Adrenal gland (tissue), 12 donors: ENCODE data around the gene NEGR1. TPM values are rescaled to one million over a fixed set of nuclear protein-coding genes. Genes with fewer than 3 reads are reported as not detected.

Experiments used
- DNase-seq, 7 donors: peaks; one replicate each; pipeline ENCODE4 v3.0.0-alpha.2; 2019 to 2020
- H3K27ac ChIP-seq, 5 donors: fragments of 200-600 bp; sonication (generic) in 4 of 5; 1 replicate in 3 of 5; 2 replicates in 2 of 5; pipeline versions ENCODE4 v1.5.1 to v1.8.0; 2016 to 2020; ENCODE audit warnings: mild to moderate bottlenecking in 1 of 5
- H3K27me3 ChIP-seq: fragments of 200-600 bp; 2 replicates; pipeline ENCODE4 v1.8.0; 2021
- H3K36me3 ChIP-seq, 2 donors: fragments of 200-600 bp; replicated peaks in 1 of 2; 1 replicate in 1 of 2; 2 replicates in 1 of 2; pipeline versions ENCODE4 v1.5.1 to v1.8.0; 2018 to 2022
- H3K4me1 ChIP-seq, 2 donors: fragments of 200-600 bp; replicated peaks in 1 of 2; 1 replicate in 1 of 2; 2 replicates in 1 of 2; pipeline versions ENCODE4 v1.5.1 to v1.8.0; 2018 to 2021
- H3K4me3 ChIP-seq, 4 donors: fragments of 200-600 bp; sonication (generic) in 3 of 4; one replicate each; pipeline ENCODE4 v1.5.1; 2016 to 2018
- H3K9me3 ChIP-seq, 3 donors: fragments of 200-600 bp; sonication (generic) in 1 of 3; replicated peaks in 1 of 3; 1 replicate in 2 of 3; 2 replicates in 1 of 3; pipeline versions ENCODE4 v1.5.1 to v1.8.0; 2016 to 2021
- CTCF ChIP-seq, 6 experiments: fragments of 450-650 bp in 4 of 6; fragments of 200-600 bp in 2 of 6; sonication (generic) in 1 of 6; IDR thresholded peaks; 1 replicate in 5 of 6; 2 replicates in 1 of 6; pipeline versions ENCODE4 v1.5.1 to v1.8.0; 2016 to 2021; ENCODE audit warnings: antibody characterized with exemption in 6 of 6, mild to moderate bottlenecking in 2 of 6, moderate library complexity in 1 of 6
- POLR2A ChIP-seq, 2 donors: fragments of 450-650 bp; IDR thresholded peaks; one replicate each; pipeline ENCODE4 v1.6.1; 2017; ENCODE audit warnings: antibody characterized with exemption in 2 of 2, mild to moderate bottlenecking in 2 of 2, moderate library complexity in 1 of 2
- WGBS, 4 donors: extraction: QIAGEN DNeasy Blood & Tissue Kit in 2 of 4; methylation state at CpG; one replicate each; pipeline versions ENCODE4 v1.1.5 to v1.1.7; 2013 to 2017; 5-methylcytosine and 5-hydroxymethylcytosine counted together
- intact Hi-C, 2 donors: fragments of 100-400 bp; cut with DNase I; formaldehyde crosslinking; loops; one replicate each; pipeline versions ENCODE4 v1.14.1 to v1.15.0; 2022 to 2023
- polyA plus RNA-seq, 3 donors: library from polyadenylated mRNA; stranded (reverse); fragments of 200-250 nt in 2 of 3; fragments of 350-450 nt in 1 of 3; fragmentation: Illumina TruSeq in 1 of 3; extraction: RNeasy Lipid Tissue Mini Kit (QIAGEN cat#74804) in 1 of 3; gene quantifications; one replicate each; pipeline ENCODE4 v1.2.3, GENCODE V29; 2013 to 2014
- total RNA-seq, 9 donors: library from RNA; depleted of rRNA in 4 of 9; stranded (reverse); fragments of >200 nt in 4 of 9; fragments of 120-200 nt in 1 of 9; fragmentation: NEBNext Ultra II Directional in 1 of 9; extraction: Animal tissue kit (Norgen Biotek cat#: 25700) in 1 of 9; gene quantifications; one replicate each; pipeline versions ENCODE4 v1.1.0 to v1.2.4, GENCODE V29; 2013 to 2023
- donor health status: healthy with polysubstance abuse.
- donor health status: Bipolar disorder and iron deficiency.
- donor health status: DM: yes; HTN: yes; CAD: no.
- donor health status: DM: no; HTN: no; CAD: no.
- donor health status: DM: no; HTN: no; CAD: no.
- donor health status: DM: yes; HTN: yes; CAD: no.

The NEGR1 gene
- total and polyA plus RNA-seq, 12 donors, result 1.1 to 7.4 (median 4.0) TPM

- intact Hi-C loops, result no loop called here
- Histone ChIP-seq H3K27ac (no peak overlapping the region), H3K27me3 (no peaks in the 10 kb centered on the region), H3K4me3 (no peak overlapping the region), H3K4me1 (no peaks in the 10 kb centered on the region), H3K9me3 (no peaks in the 10 kb centered on the region), H3K36me3 (no peaks in the 10 kb centered on the region)
- 73 to 96% (median 83%) methylated on average over 1 of the region's 1 CpG for WGBS, 4 donors
- no peak for DNase-seq
- TF ChIP-seq POLR2A (IDR thresholded peaks at IDR 0.05) (no peak), CTCF (IDR thresholded peaks at IDR 0.05) (peak in 5 of 6 experiments; percentile 20 to 46 (median 29))
Observed at GRCh38 chr1:72186733-72187307, 95.5 kb downstream of the NEGR1 start.

DNA sequence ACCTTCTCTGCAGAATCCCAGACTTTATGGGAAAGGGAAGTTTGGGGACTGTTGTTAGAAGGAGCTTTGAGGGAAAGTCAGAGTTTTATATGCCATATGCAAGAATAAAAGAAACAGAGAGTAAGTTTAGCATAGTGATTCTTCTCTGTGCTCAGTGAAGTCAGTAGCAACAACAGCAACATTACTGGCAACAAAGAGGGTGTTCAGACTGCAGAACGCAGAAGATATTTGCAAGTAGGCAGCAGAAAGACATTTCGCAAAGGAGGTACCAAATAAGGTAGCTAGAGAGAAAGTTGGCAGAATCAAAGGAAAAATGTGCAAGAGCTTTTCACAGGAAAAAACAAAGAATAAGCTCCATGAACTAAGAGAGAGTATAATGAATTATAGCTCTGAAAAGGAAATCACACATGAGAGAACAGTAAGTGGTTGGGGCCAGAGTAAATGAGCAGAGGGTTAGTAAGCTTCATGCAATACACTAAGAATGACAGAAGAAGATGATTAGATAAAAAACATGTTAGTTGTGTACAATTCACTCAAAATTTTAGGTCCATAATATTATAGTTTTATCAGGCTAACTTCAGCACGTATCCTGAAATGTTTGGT, 98.1 kb downstream of the NEGR1 start:
- no peaks in the 10 kb centered on the region for H3K9me3 ChIP-seq
- DNase-seq, result no peak
- H3K36me3 ChIP-seq, result no peaks in the 10 kb centered on the region
- H3K4me3 ChIP-seq, result no peak overlapping the region
- TF ChIP-seq CTCF (IDR thresholded peaks at IDR 0.05) (no peak), POLR2A (IDR thresholded peaks at IDR 0.05) (no peak)
- H3K4me1 ChIP-seq, result no peaks in the 10 kb centered on the region
- 61 to 75% (median 70%) methylated on average over 3 of the region's 3 CpGs for WGBS, 4 donors
- no peak overlapping the region for H3K27ac ChIP-seq
- intact Hi-C loops, result no loop called here
- no peaks in the 10 kb centered on the region for H3K27me3 ChIP-seq

DNA sequence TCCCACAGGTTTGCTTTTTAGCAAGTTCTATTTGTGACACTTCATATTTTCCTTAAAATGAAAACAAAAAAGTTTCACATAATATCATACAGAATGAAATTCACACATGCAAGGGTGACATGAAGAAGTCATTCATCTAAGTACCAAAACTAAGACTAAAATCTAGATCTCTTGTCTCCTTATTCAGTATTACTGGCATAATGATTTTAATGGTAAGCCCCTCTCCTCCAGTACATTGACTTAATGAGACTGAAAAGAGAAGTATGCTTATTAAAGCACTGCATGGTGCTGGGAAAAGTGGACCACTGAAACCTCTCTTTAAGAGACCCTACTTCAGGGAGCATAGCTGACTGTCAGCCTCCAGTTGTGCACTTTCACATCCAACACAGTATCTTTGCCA, 99.5 kb downstream of the NEGR1 start:
- Histone ChIP-seq H3K27me3 (no peaks in the 10 kb centered on the region), H3K27ac (no peak overlapping the region), H3K4me3 (no peak overlapping the region), H3K4me1 (no peaks in the 10 kb centered on the region), H3K9me3 (no peaks in the 10 kb centered on the region), H3K36me3 (no peaks in the 10 kb centered on the region)
- TF ChIP-seq POLR2A (IDR thresholded peaks at IDR 0.05), result no peak
- no peak for TF ChIP-seq CTCF (IDR thresholded peaks at IDR 0.05)
- intact Hi-C loops, result no loop called here
- no peak for DNase-seq

DNA sequence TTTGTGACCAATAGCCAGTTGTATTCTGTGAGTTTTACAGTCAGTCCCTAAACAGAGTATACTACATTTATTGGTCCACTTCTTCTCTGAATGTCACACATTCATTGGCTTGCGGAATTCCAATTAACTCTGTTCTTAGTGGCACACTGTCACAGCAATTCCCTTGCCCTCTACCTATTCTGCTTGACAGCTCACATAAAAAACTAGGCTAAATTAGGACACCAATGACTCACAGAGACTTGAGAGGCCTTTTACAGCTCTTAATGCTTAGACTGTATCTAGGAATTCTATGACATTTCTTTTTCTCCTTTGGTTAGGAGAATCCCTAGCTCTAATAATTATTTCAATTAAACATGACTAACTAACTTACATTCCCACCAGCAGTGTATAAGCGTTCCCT, 104.1 kb downstream of the NEGR1 start:
- intact Hi-C loops, result no loop called here
- no peak overlapping the region for H3K27ac ChIP-seq
- no peak for TF ChIP-seq CTCF (IDR thresholded peaks at IDR 0.05)
- TF ChIP-seq POLR2A (IDR thresholded peaks at IDR 0.05), result no peak

More for the DNA sequence above, 104.1 kb downstream of the NEGR1 start:
- Histone ChIP-seq H3K27me3 (no peaks in the 10 kb centered on the region), H3K36me3 (no peaks in the 10 kb centered on the region), H3K4me1 (no peaks in the 10 kb centered on the region), H3K9me3 (no peaks in the 10 kb centered on the region), H3K4me3 (no peak overlapping the region)
- WGBS, 4 donors, result 81 to 92% (median 85%) methylated on average over 2 of the region's 2 CpGs
- no peak for DNase-seq
